HEK293T (cell line): Measurements from ENCODE around the gene TMEM186.
"Not testable (repeated sequence)": the region's sequence is repeated elsewhere in the genome, so short reads cannot be mapped to it uniquely, and the experiment has no call there.

Experiments
- CTCF ChIA-PET: fragments of 350-600 bp; formaldehyde crosslinking; extraction: SDS; loops from one replicate; lab custom pipeline; 2021; ENCODE audit warnings: antibody characterized with exemption, inconsistent platforms; lab: Yijun Ruan, JAX
- POLR2A ChIA-PET: fragments of 350-600 bp; formaldehyde crosslinking; extraction: SDS; loops from one replicate; lab custom pipeline; 2020; ENCODE audit warnings: antibody characterized with exemption, inconsistent platforms; lab: Yijun Ruan, JAX
- DNase-seq: peaks from one replicate; pipeline ENCODE4 v3.0.0; 2012; ENCODE audit warnings: mixed read lengths; ENCODE audit errors: extremely low spot score
- ARNT ChIP-seq: fragments of 450-650 bp; IDR thresholded peaks from 2 replicates; pipeline ENCODE4 v1.6.1; 2017; ENCODE audit warnings: mild to moderate bottlenecking
- BHLHE40 ChIP-seq: fragments of 450-650 bp; IDR thresholded peaks from 2 replicates; pipeline ENCODE4 v1.6.1; 2016; ENCODE audit warnings: mild to moderate bottlenecking, moderate library complexity, borderline replicate concordance
- CTBP1 ChIP-seq: fragments of 450-650 bp; IDR thresholded peaks from 2 replicates; pipeline ENCODE4 v1.6.1; 2016; ENCODE audit warnings: borderline replicate concordance
- ELF4 ChIP-seq: fragments of 450-650 bp; IDR thresholded peaks from 2 replicates; pipeline ENCODE4 v1.6.1; 2017; ENCODE audit warnings: antibody characterized with exemption
- FOXA1 ChIP-seq: fragments of 450-650 bp; IDR thresholded peaks from 2 replicates; pipeline ENCODE4 v1.6.1; 2016; ENCODE audit warnings: mild to moderate bottlenecking
- FOXK2 ChIP-seq: fragments of 450-650 bp; IDR thresholded peaks from 2 replicates; pipeline ENCODE4 v1.6.1; 2016; ENCODE audit warnings: mild to moderate bottlenecking
- FOXM1 ChIP-seq: fragments of 450-650 bp; IDR thresholded peaks from 2 replicates; pipeline ENCODE4 v1.6.1; 2017; ENCODE audit warnings: mild to moderate bottlenecking, borderline replicate concordance
- HDGF ChIP-seq: fragments of 450-650 bp; IDR thresholded peaks from 2 replicates; pipeline ENCODE4 v1.6.1; 2017; ENCODE audit warnings: antibody characterized with exemption, borderline replicate concordance
- L3MBTL2 ChIP-seq: fragments of 450-650 bp; conservative IDR thresholded peaks from 2 replicates; pipeline ENCODE4 v1.6.1; 2016; ENCODE audit warnings: mild to moderate bottlenecking
- LEF1 ChIP-seq: fragments of 450-650 bp; IDR thresholded peaks from 2 replicates; pipeline ENCODE4 v1.6.1; 2017; ENCODE audit warnings: mild to moderate bottlenecking, borderline replicate concordance
- NFRKB ChIP-seq: fragments of 450-650 bp; IDR thresholded peaks from 2 replicates; pipeline ENCODE4 v1.6.1; 2016; ENCODE audit warnings: mild to moderate bottlenecking, moderate library complexity
- PKNOX1 ChIP-seq: fragments of 450-650 bp; IDR thresholded peaks from 2 replicates; pipeline ENCODE4 v1.6.1; 2016
- SP1 ChIP-seq: fragments of 450-650 bp; IDR thresholded peaks from 2 replicates; pipeline ENCODE4 v1.6.1; 2017
- SUZ12 ChIP-seq: fragments of 450-650 bp; IDR thresholded peaks from 2 replicates; pipeline ENCODE4 v1.6.1; 2016; ENCODE audit warnings: mild to moderate bottlenecking
- TARDBP ChIP-seq: fragments of 450-650 bp; IDR thresholded peaks from 2 replicates; pipeline ENCODE4 v1.6.1; 2016
- ZNF384 ChIP-seq: fragments of 450-650 bp; IDR thresholded peaks from 2 replicates; pipeline ENCODE4 v1.6.1; 2016

TMEM186 gene

GRCh38 chr16:8812162-8812843 is 14.9 kb upstream of the TMEM186 start:
- TF ChIP-seq TARDBP: no peak
- TF ChIP-seq NFRKB: no peak
- TF ChIP-seq FOXK2: no peak
- TF ChIP-seq BHLHE40: no peak
- TF ChIP-seq ELF4: no peak
- no peak for TF ChIP-seq CTBP1
- no peak for TF ChIP-seq SP1
- no peak for TF ChIP-seq FOXA1
- TF ChIP-seq LEF1: no peak
- no peak for TF ChIP-seq L3MBTL2
- TF ChIP-seq SUZ12: no peak
- no peak for TF ChIP-seq ARNT
- TF ChIP-seq FOXM1: no peak
- TF ChIP-seq HDGF: no peak
- no peak for TF ChIP-seq PKNOX1
- POLR2A ChIA-PET: no interaction called here
- CTCF ChIA-PET: no interaction called here
- no peak for DNase-seq

DNA sequence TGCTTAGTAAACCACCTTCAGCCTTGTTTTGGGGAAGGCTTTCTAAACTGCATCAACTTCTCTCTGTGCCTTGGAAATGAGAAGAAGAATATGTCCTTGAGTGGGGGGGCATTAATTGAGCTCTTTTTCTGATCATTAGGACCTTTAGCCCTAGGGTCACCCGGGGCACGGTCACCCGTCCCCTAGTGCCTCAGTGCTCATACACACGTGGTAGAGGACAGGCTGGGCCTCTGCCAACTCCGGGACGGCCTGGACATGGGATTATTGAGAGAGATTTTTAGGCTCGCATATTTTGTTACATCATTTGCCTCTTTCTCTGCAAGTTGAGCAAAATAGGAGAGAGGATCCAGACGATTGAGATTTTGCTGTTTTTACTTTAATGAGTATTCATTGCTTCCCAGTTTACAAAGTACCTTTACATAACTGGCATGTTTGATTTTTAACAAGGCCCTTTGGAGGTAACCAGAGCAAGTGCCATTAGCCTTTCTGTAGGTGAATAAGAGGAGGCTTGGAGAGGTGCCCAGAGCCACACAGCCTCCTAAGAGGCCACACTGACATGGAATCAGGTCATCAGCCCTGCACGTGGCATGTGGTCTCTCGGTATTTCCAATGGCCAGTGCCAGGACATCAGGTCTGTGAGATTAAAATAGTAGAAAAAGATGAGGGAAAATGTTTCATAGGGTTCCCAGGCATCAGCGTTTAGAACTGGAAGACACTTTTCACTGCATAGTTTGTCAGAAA is 11.3 kb upstream of the TMEM186 start:
- ChIA-PET CTCF (no interaction called here), POLR2A (no interaction called here)

GRCh38 chr16:8808009-8808408 is 10.6 kb upstream of the TMEM186 start:
- no peak for DNase-seq
- ChIA-PET CTCF (no interaction called here), POLR2A (no interaction called here)
- TF ChIP-seq ELF4 (no peak), NFRKB (no peak), HDGF (no peak), FOXA1 (no peak), ARNT (no peak)

More for the DNA sequence above, 11.3 kb upstream of the TMEM186 start:
- no peak for DNase-seq
- no peak for TF ChIP-seq FOXK2
- TF ChIP-seq HDGF: no peak
- TF ChIP-seq NFRKB: no peak
- no peak for TF ChIP-seq CTBP1
- TF ChIP-seq ELF4: no peak

DNA sequence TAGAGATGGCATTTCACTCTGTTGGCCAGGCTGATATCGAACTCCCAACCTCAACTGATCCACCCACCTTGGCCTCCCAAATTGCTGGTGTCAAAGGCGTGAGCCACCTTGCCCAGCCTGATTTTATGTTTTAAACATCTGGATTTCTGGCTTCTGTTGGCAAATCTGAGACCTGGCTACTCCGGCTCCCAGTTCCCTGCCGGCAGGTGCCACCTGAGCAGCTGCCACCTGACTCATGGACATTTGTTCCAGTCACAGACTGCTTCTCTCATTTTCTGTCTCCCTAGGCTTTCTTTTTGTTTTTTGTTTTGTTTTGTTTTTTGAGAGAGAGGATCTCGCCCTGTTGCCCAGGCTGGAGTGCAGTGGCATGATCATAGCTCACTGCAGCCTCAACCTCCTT is 9.8 kb upstream of the TMEM186 start:
- no peak for TF ChIP-seq ELF4
- TF ChIP-seq L3MBTL2: no peak
- no peak for TF ChIP-seq FOXK2
- no peak for TF ChIP-seq CTBP1
- no peak for TF ChIP-seq SUZ12
- no peak for TF ChIP-seq ZNF384
- no peak for TF ChIP-seq NFRKB
- TF ChIP-seq FOXA1: no peak
- TF ChIP-seq BHLHE40: no peak
- TF ChIP-seq ARNT: no peak
- no peak for TF ChIP-seq LEF1
- no peak for TF ChIP-seq TARDBP
- no peak for TF ChIP-seq HDGF
- no peak for DNase-seq
- ChIA-PET POLR2A (no interaction called here), CTCF (no interaction called here)

- CTCF ChIA-PET: no interaction called here
- POLR2A ChIA-PET: no interaction called here
- no peak for TF ChIP-seq HDGF
- TF ChIP-seq ELF4: no peak
- no peak for TF ChIP-seq SUZ12
- TF ChIP-seq BHLHE40: no peak
- no peak for TF ChIP-seq SP1
- TF ChIP-seq FOXM1: no peak
- TF ChIP-seq TARDBP: no peak
- TF ChIP-seq ARNT: no peak
- no peak for TF ChIP-seq ZNF384
- TF ChIP-seq LEF1: no peak
- TF ChIP-seq CTBP1: no peak
- TF ChIP-seq NFRKB: no peak
- TF ChIP-seq FOXA1: no peak
- TF ChIP-seq PKNOX1: no peak
- TF ChIP-seq FOXK2: no peak
- TF ChIP-seq L3MBTL2: no peak
- no peak for DNase-seq
These were observed 9.0 kb upstream of the TMEM186 start for GRCh38 chr16:8806272-8806983.

GRCh38 chr16:8804313-8804712 is 6.9 kb upstream of the TMEM186 start:
- no peak for DNase-seq
- ChIA-PET POLR2A (no interaction called here), CTCF (no interaction called here)
- TF ChIP-seq SP1: no peak
- no peak for TF ChIP-seq CTBP1
- no peak for TF ChIP-seq LEF1
- TF ChIP-seq ELF4: no peak

DNA sequence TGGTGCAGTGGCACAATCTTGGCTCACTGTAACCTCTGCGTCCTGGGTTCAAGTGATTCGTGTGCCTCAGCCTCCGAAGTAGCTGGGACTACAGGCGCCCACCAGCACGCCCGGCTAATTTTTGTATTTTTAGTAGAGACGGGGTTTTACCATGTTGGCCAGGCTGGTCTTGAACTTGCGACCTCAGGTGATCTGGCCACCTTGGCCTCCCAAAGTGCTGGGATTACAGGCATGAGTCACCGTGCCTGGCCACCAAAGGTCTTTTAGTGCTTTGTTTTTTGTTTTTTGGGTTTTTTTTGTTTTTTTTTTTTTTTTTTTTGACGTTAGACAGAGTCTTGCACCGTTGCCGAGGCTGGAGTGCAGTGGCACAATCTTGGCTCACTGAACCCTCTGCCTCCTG is 6.3 kb upstream of the TMEM186 start:
- DNase-seq, CTCF ChIA-PET, POLR2A ChIA-PET: not testable (repeated sequence)
